K562 (cell line): ENCODE data around the gene SMIM35. TPM values are rescaled to one million over a fixed set of nuclear protein-coding genes. Genes with fewer than 3 reads are reported as not detected.
A peak's percentile ranks its signal among the peaks of the same experiment; 100 is the strongest.
"Not testable (repeated sequence)": the region's sequence is repeated elsewhere in the genome, so short reads cannot be mapped to it uniquely, and the experiment has no call there.

Experiments used
- ARID1B ChIP-seq: fragments of 450-650 bp; IDR thresholded peaks from 2 replicates; pipeline ENCODE4 v1.6.1; 2016; ENCODE audit warnings: antibody characterized with exemption, mild to moderate bottlenecking, inconsistent platforms
- ATF7 ChIP-seq: fragments of 450-650 bp; IDR thresholded peaks from 2 replicates; pipeline ENCODE4 v1.7.1; 2014; ENCODE audit warnings: mild to moderate bottlenecking, moderate library complexity
- CBFA2T2 ChIP-seq: fragments of 450-650 bp; conservative IDR thresholded peaks from 2 replicates; pipeline ENCODE4 v1.6.1; 2017; ENCODE audit warnings: mild to moderate bottlenecking
- EHMT2 ChIP-seq: fragments of 450-650 bp; IDR thresholded peaks from 2 replicates; pipeline ENCODE4 v1.6.1; 2018; ENCODE audit warnings: antibody characterized with exemption
- HDAC3 ChIP-seq: fragments of 450-650 bp; IDR thresholded peaks from 2 replicates; pipeline ENCODE4 v1.6.1; 2018; ENCODE audit warnings: borderline replicate concordance, mild to moderate bottlenecking, moderate library complexity; ENCODE audit not compliant: partially characterized antibody
- MECOM ChIP-seq: fragments of 250-450 bp; sonication (Bioruptor Pico); IDR thresholded peaks from 2 replicates; pipeline ENCODE4 v1.8.0; 2022; ENCODE audit warnings: inconsistent platforms
- MLLT1 ChIP-seq, 2 experiments: fragments of 450-650 bp; IDR thresholded peaks; 2 replicates each; pipeline ENCODE4 v1.6.1; 2016
- MTA2 ChIP-seq: fragments of 450-650 bp; IDR thresholded peaks from 2 replicates; pipeline ENCODE4 v1.6.1; 2016; ENCODE audit warnings: low read depth
- NR2C1 ChIP-seq, 2 experiments: fragments of 450-650 bp; IDR thresholded peaks; 2 replicates each; pipeline ENCODE4 v1.6.1; 2017; ENCODE audit warnings: mild to moderate bottlenecking in 2 of 2, antibody characterized with exemption in 1 of 2, inconsistent platforms in 1 of 2, missing compliant biosample characterization in 1 of 2, missing genetic modification characterization in 1 of 2
- PHF21A ChIP-seq: fragments of 450-650 bp; IDR thresholded peaks from 2 replicates; pipeline ENCODE4 v1.6.1; 2017; ENCODE audit warnings: low read depth, borderline replicate concordance
- RCOR1 ChIP-seq, 2 experiments: IDR thresholded peaks; 2 replicates each; pipeline ENCODE4 v1.6.1; 2012; ENCODE audit warnings: low read depth in 2 of 2, low read length in 2 of 2, borderline replicate concordance in 1 of 2, improper control_type of control experiment in 1 of 2
- RREB1 ChIP-seq: fragments of 250-450 bp; sonication (Bioruptor Pico); IDR thresholded peaks from 2 replicates; pipeline ENCODE4 v1.4.0; 2020
- SOX6 ChIP-seq: fragments of 450-650 bp; IDR thresholded peaks from 2 replicates; pipeline ENCODE4 v1.6.1; 2014; ENCODE audit warnings: mild to moderate bottlenecking
- TAL1 ChIP-seq: fragments of 450-650 bp; IDR thresholded peaks from 2 replicates; pipeline ENCODE4 v1.6.1; 2016; ENCODE audit warnings: mild to moderate bottlenecking
- ZNF263 ChIP-seq: sonication (generic); formaldehyde crosslinking; IDR thresholded peaks from 2 replicates; pipeline ENCODE4 v1.8.0; 2022; ENCODE audit warnings: mild to moderate bottlenecking, missing genetic modification reagents, borderline replicate concordance
- ZNF592 ChIP-seq: fragments of 450-650 bp; IDR thresholded peaks from 2 replicates; pipeline ENCODE4 v1.6.1; 2017; ENCODE audit warnings: antibody characterized with exemption, mild to moderate bottlenecking
- polyA plus RNA-seq, 8 experiments: library from polyadenylated mRNA; depleted of rRNA in 4 of 8; stranded (reverse) in 5 of 8; unstranded in 3 of 8; fragments of >200 nt; fragmentation: Nextera tagmentation in 2 of 8; fragmentation: Illumina TruSeq in 1 of 8; extraction: Ambion mirVana in 2 of 8; extraction: Trizol in 1 of 8; gene quantifications; 2 replicates each; pipeline versions ENCODE4 v1.2.1 to v1.2.3, GENCODE V29; 2011 to 2014; ENCODE audit warnings: inconsistent platforms in 1 of 8, missing spikeins in 1 of 8
- total RNA-seq, 7 experiments: library from RNA; depleted of rRNA in 6 of 7; stranded (reverse); fragments of >200 nt in 6 of 7; fragmentation: Illumina TruSeq in 2 of 7; extraction: Trizol in 2 of 7; gene quantifications; 2 replicates each; pipeline versions ENCODE4 v1.2.1 to v1.2.3, GENCODE V29; 2011 to 2021; ENCODE audit warnings: low replicate concordance in 1 of 7

SMIM35 gene
- total and polyA plus RNA-seq, 9 of the 15 experiments (the other 6 are each of a cell fraction or from before 2014, with no cell fraction given): 0.03 TPM; not detected in 7

GRCh38 chr11:118007563-118008270 lies 79.0 kb downstream of the SMIM35 start (continued):
- TF ChIP-seq MTA2 (0 out of 2 replicates have a peak, but pooled peaks have one; percentile 38), TAL1 (peak; percentile 68; the same call in 1 of the 2 replicates), MECOM (CRISPR knock-in tag) (peak; percentile 60; the same call in 1 of the 2 replicates), ZNF263 (peak; percentile 96), CBFA2T2 (peak; percentile 83), MLLT1 (IDR thresholded peaks at IDR 0.05) (peak in 1 of 2 experiments; percentile 91; a peak in 2 of 4 replicates), EHMT2 (0 out of 2 replicates have a peak, but pooled peaks have one; percentile 10), RCOR1 (IDR thresholded peaks at IDR 0.05; ENCODE audit: borderline replicate concordance in 1 of 2, low read depth in 2 of 2, low read length in 2 of 2) (peak; percentile 58 to 98; a peak in 3 of 4 replicates), SOX6 (0 out of 2 replicates have a peak, but pooled peaks have one; percentile 27), ZNF592 (0 out of 2 replicates have a peak, but pooled peaks have one; percentile 25), ARID1B (peak; percentile 90), RREB1 (CRISPR knock-in tag) (0 out of 2 replicates have a peak, but pooled peaks have one; percentile 68), NR2C1 (tag; IDR thresholded peaks at IDR 0.05) (0 out of 2 replicates have a peak, but pooled peaks have one; percentile 22), PHF21A (0 out of 2 replicates have a peak, but pooled peaks have one; percentile 42), HDAC3 (peak; percentile 16), ATF7 (peak; percentile 43; the same call in 1 of the 2 replicates)
- TF ChIP-seq NR2C1 (IDR thresholded peaks at IDR 0.05): not testable (repeated sequence)
